Left cardiac atrium (tissue), 4 donors: ENCODE data around the gene EMC6. TPM values are rescaled to one million over a fixed set of nuclear protein-coding genes. Genes with fewer than 3 reads are reported as not detected.

ENCODE experiments used
- ATAC-seq, 2 donors: fragments of 200-7000 bp; cut with Tn5 transposase; one replicate each; pipeline ENCODE4 v1.9.1; 2020; ENCODE audit warnings: mild to moderate bottlenecking in 2 of 2, moderate library complexity in 2 of 2
- DNase-seq: peaks from one replicate; pipeline ENCODE4 v3.0.0-alpha.2; 2020
- intact Hi-C, 2 donors: fragments of 100-400 bp; cut with DNase I; formaldehyde crosslinking; loops; one replicate each; pipeline versions ENCODE4 v1.14.1 to v1.15.1; 2022 to 2023
- total RNA-seq, 2 donors: library from RNA; stranded (reverse); fragmentation: NEBNext Ultra II Directional; extraction: Animal tissue kit (Norgen Biotek cat#: 25700); gene quantifications; one replicate each; pipeline ENCODE4 v1.2.1, GENCODE V29; 2021
- donor health status: DM: no; HTN: yes; CAD: no.
- donor health status: DM: no; HTN: yes; CAD: no; lungs with severe emphysema.
- donor health status: DM: yes; HTN: yes; CAD: no.
- donor health status: Dilated cardiomyopathy.

The EMC6 gene
- total RNA-seq, 2 donors from 2014 or later: 51.8 to 51.9 TPM

DNA sequence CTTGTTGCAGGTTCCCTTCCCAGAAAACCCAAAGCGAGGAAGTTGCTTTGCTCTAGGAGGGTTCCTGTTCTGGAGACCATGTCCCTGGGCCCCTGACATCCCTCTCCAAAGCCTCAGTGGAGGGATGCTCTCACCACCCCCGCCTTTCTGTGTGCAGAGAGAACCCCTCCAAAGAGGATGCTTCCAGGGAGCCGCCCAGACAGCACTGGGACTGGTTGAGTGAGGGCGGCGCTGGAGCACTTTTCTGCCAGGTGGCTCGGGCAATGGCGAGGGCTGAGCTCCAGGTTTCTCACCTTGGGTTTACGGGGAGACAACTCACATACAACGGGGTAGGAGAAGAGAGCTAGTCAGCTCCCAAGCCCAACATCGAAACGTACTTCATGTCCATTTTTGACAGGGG, 7.3 kb downstream of the EMC6 start:
- intact Hi-C loops: no loop called here
- ATAC-seq (no peak), DNase-seq (no peak)

- DNase-seq: no peak
- intact Hi-C loops: no loop called here
- ATAC-seq: peak in 1 of 2 donors; percentile 58
Measured at GRCh38 chr17:3678095-3678820, 9.6 kb downstream of the EMC6 start.

DNA sequence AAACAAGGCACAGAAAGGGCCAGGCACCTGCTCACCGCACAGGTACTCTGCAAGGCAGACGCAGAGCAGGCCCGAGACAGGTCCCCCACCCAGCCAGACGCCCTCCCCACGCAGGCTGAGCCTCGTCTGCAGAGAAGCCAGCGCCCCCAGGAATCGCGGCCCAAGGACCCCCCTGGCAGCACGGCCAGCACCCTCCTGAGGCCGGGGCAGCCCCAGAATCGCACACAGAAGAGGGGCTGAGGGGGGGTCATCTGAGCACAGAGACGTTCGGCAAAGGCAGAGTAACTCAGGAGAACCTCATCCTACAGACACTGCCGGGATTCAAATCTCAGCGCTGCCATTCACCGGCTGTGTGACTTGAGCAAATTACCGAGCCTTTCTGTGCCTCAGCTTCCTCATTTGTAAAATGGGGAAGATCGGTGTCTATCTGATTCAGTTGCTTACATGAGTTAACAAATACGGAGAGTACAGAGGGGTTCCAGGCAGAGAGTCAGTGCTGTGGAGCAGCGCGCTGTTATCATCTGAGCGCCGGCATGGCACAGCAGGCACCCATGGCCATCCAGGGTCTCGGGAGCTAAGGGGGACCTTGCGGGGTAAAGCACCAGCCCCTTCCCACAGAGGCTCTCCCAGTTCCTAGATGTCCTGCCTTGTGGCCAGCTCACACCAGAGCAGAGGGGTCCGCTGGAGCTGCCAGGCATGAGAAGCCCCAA, 10.4 kb downstream of the EMC6 start:
- no peak for DNase-seq
- no peak for ATAC-seq
- intact Hi-C loops: no loop called here

DNA sequence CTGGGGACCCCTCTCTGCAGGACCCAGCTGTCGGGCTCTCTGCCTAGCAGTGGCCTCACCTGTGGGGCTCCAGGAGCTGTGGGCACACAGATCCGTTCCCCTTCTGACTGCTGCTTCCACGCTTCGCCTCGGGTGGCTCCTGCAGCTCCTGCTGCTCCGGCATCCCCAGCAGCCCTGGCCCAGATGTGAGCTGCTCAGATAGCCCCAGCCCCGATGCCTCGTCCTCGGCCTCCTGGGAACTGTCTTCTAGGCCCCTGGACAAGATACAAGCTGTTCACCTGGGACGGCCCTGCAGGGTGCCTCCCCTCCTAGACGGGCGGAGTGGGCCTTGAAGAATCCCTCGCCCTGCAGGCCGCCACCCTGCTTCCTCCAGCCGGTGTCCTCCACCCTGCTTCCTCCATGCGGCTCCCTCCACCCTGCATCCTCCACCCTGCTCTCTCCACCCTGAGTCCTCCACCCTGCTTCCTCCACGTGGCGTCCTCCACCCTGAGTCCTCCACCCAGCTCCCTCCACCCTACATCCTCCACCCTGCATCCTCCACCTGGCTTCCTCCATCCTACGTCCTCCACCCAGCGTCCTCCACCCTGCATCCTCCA, 11.0 kb downstream of the EMC6 start:
- ATAC-seq (no peak), DNase-seq (no peak)
- intact Hi-C loops: no loop called here

- DNase-seq (no peak), ATAC-seq (no peak)
- intact Hi-C loops: no loop called here
Measured at GRCh38 chr17:3681057-3681456, 12.4 kb downstream of the EMC6 start.

- ATAC-seq: no peak
- intact Hi-C loops: no loop called here
- DNase-seq: no peak
Measured at GRCh38 chr17:3681565-3681964, 13.0 kb downstream of the EMC6 start.

- DNase-seq (no peak), ATAC-seq (no peak)
- intact Hi-C loops: no loop called here
Measured at GRCh38 chr17:3682033-3682432, 13.4 kb downstream of the EMC6 start.

DNA sequence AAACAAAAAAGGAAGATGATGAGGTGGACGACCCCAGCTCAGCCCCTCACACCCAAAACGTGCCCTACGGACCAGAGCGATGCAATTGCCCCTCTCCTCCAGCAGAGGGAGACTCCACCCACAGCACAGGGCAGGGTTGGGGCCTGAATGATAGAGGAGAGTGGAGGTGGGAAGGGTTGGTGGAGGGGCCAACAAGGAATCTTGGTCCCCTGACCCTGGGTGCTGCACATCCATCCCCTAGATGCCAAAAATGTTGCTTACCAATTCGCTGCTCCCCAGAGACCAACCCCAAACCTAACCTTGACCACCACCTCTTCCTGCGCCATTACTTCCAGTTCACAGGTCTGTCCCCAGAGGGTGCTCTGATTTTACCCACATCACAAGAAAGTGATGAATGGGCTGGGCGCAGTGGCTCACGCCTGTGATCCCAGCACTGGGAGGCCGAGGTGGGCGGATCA, 14.5 kb downstream of the EMC6 start:
- DNase-seq: no peak
- peak; percentile 72 to 76 for ATAC-seq
- intact Hi-C loops: no loop called here

DNA sequence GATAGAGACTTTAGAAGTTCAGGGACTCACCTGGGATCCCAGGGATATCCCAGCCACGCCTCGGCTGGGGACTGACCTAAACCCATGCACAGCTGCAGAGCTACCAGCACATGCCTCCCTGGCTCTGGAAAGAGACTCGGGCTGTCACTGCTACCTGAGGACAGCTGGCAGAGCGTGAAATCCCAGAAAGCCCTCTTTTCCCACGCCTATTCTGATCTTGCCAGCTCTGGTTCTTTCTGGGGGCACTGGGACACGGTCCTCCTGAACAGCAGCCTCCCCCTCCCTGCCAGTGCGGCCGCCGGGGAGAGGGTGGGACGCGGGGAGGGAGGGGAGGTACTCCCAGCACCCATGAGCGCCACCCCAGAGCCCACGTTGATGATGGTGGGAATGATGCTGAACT, 16.6 kb downstream of the EMC6 start:
- no peak for ATAC-seq
- DNase-seq: no peak

DNA sequence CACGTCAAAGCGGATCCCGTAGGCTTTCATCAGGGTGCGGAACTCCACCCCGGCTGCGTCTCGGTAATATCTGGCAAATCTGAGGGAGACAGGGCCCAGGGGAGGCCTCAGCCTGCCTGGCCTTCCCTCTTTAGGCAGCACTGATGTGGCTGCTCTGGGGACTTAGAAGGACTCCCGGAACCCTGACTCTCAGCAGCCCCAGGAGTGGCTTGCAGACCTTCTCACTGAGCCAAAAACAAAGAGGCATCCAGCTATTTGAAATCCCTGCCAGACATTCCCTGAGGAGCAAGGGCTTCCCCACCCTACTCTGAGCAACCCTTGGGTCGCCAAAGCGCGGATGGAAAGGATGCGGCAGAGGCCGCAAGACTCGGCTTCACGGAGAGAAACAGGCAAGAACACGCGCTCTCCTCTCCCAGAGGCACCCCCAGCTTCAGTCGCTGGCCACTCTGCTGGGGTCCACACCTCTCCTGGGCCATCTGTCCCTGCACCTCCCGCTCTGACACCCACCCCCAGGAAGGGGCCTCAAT, 19.5 kb downstream of the EMC6 start:
- intact Hi-C loops: no loop called here
- ATAC-seq (no peak), DNase-seq (no peak)

More for the DNA sequence above, 16.6 kb downstream of the EMC6 start:
- intact Hi-C loops: no loop called here

GRCh38 chr17:3688852-3689261, 20.2 kb downstream of the EMC6 start:
- intact Hi-C loops: no loop called here
- DNase-seq (no peak), ATAC-seq (peak in 1 of 2 donors; percentile 13)

DNA sequence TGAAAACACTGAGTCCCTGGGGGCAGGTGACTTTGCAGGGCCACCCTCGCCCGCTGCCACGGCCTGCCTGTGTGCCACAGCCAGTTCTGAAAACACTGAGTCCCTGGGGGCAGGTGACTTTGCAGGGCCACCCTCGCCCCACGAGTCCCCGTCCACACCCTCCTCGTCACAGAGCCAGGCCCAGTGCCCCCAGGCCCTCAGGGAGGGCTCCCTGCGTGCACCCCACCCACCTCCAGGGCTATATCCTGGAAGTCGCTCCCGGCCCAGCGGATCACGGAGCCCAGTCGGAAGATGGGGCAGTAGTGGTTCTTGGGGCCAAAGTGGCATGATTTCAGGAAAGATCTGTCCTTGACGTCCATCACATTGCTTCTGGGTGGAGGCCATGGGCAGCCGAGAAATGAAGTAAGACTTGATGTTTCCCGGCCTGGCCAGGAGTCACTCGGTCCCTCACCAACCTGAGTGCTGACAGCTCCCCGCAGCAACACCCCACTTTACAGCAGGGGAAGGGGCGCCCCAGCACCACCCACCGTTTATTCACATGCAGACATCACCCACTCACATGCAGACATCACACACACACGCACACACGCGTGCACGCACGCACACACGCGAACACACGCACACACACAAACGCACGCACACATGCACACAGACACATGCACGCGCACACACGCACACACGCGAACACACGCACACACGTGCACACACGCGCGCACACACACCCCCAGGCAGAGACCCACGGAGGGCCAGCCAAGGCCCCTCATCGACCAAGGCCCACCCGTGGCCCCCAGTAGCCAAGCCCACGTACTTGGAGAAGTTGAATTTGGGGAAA, 20.9 kb downstream of the EMC6 start:
- ATAC-seq (no peak), DNase-seq (no peak)
- intact Hi-C loops: no loop called here

GRCh38 chr17:3690094-3690715, 21.6 kb downstream of the EMC6 start:
- ATAC-seq (no peak), DNase-seq (no peak)
- intact Hi-C loops: no loop called here

DNA sequence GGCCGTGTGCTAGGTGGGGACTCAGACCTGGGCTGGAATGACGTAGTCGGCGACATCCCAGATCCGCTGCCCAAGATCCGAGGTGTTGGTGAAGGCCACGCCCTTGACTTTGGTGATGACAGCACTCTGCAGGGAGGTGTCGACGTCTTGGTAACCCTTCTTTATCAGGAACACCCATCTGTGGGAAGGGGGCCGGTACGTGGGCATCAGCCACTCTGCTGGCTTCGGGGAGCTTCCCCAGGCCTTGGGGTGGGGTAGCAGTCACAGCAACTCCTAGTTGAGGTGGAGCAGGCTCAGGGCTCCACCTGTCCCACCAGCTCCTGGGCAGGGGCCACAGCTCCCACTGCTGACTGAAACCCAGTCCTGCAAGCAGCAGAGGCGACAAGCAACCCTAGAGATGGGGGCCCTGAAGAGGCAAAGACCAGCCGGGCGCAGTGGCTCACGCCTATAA, 23.0 kb downstream of the EMC6 start:
- no peak for ATAC-seq
- intact Hi-C loops: no loop called here
- DNase-seq: no peak

DNA sequence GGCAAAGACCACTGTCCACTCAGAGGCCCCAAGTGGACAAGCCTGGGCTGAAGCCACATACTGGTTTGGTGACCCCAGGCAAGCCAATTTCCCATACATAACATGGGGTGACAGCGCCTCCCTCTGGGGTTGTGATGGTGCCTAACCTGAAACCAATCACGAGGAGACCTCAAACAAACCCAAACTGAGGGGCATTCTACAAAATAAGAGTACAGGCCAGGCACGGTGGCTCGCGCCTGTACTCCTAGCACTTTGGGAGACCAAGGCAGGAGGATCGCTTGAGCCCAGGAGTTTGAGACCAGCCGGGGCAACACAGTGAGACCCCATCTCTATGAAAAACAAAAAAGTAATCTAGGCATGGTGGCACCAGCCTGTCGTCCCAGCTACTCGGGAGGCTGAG, 23.7 kb downstream of the EMC6 start:
- intact Hi-C loops: no loop called here
- no peak for ATAC-seq
- no peak for DNase-seq

- DNase-seq (no peak), ATAC-seq (no peak)
- intact Hi-C loops: no loop called here
Measured at GRCh38 chr17:3693141-3693540, 24.5 kb downstream of the EMC6 start.

DNA sequence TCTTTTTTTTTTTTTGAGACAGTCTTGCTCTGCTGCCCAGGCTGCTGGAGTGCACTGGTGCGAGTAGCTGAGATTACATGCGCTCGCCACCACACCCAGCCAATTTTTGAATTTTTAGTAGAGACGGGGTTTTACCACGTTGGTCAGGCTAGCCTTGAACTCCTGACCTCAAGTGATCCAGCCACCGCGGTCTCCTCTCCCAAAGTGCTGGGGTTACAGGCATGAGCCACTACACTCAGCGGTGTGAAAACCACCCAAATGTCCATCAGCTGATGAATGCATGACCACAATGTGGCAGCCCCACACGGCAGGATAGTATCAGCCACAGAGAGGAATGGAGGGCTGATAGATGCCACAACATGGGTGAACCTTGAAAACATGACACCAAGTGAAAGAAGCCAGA, 25.2 kb downstream of the EMC6 start:
- ATAC-seq (no peak), DNase-seq (no peak)
- intact Hi-C loops: no loop called here

DNA sequence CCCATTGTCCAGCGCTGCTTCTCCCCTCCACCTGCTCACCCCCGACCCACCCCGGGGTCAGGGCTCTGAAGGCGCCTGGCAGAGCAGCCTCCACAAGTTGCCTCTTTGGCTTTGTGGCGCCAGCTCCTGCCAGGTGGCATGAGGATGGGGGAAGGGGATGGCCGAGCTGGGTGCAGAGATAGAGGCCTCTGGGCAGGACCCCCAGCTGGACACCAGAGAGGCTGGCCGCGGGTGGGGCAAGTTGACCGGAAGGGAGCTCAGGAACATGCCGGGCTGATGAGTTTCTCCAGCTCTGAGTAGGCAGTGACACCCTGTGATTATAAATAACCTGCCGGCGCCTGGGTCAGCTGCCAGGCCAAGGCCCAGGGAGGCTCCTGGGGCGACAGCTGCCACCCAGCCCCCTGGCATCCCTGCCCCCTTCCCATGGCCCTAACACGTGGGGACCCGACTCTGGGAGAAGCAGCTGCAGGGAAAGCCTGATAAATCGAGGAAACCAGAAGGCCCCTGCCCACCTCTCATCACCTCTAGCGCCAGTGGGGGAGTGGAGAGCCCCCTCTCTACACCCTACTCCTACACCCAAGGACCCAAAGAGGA, 26.6 kb downstream of the EMC6 start:
- peak; percentile 86 to 88 for ATAC-seq
- intact Hi-C loops: no loop called here
- peak; percentile 62 for DNase-seq
